Measurements from ENCODE around the gene GCC2. TPM values are rescaled to one million over a fixed set of nuclear protein-coding genes. Genes with fewer than 3 reads are reported as not detected.
"Not testable (repeated sequence)": the region's sequence is repeated elsewhere in the genome, so short reads cannot be mapped to it uniquely, and the experiment has no call there.

GCC2 gene
- total RNA-seq, 1 donor from 2014 or later, result 53.9 TPM

DNA sequence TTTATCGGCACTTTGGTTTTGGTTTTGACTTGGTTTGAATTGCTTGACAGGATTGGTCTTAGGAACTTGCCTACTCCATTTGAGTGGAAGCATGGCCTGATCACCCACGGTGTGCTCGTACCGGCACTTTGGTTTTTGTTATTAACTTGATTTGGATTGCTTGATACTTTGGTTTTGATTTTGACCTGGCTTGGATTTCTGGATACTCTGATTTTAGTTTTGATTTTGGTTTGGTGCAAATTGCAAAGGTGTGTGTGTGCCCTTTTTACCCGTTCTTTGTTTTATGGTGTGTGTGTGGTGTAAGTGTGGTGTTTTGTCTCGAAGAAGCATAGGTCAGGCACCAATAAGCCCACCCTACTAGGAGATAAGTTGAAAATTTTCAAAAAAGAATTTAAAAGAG is 75.7 kb downstream of the GCC2 start:
- H3K27ac ChIP-seq (ENCODE audit: low read depth, low read length); H3K9me3 Mint-ChIP-seq (ENCODE audit: unreplicated experiment); H3K36me3 ChIP-seq (ENCODE audit: insufficient read depth, low read length); H3K4me3 Mint-ChIP-seq (ENCODE audit: unreplicated experiment); H3K27me3 ChIP-seq (ENCODE audit: insufficient read depth, low read length); H3K27ac Mint-ChIP-seq (ENCODE audit: unreplicated experiment); H3K27me3 Mint-ChIP-seq (ENCODE audit: low read depth, unreplicated experiment); H2AFZ ChIP-seq (ENCODE audit: low read depth, low read length); H4K20me1 ChIP-seq (ENCODE audit: insufficient read depth, low read length); H3K9ac ChIP-seq (ENCODE audit: low read length); FAIRE-seq; DNase-seq (ENCODE audit: low read depth); H3K9me3 ChIP-seq (ENCODE audit: insufficient read depth, low read depth, low read length); H3K4me2 ChIP-seq (ENCODE audit: low read length); H3K4me1 Mint-ChIP-seq (ENCODE audit: low read depth, unreplicated experiment); H3K4me3 ChIP-seq (ENCODE audit: insufficient read depth, low read depth, low read length); H3K4me1 ChIP-seq (ENCODE audit: insufficient read depth, low read length); H3K36me3 Mint-ChIP-seq (ENCODE audit: low read depth, unreplicated experiment); H3K79me2 ChIP-seq (ENCODE audit: insufficient read depth, low read length): not testable (repeated sequence)

DNA sequence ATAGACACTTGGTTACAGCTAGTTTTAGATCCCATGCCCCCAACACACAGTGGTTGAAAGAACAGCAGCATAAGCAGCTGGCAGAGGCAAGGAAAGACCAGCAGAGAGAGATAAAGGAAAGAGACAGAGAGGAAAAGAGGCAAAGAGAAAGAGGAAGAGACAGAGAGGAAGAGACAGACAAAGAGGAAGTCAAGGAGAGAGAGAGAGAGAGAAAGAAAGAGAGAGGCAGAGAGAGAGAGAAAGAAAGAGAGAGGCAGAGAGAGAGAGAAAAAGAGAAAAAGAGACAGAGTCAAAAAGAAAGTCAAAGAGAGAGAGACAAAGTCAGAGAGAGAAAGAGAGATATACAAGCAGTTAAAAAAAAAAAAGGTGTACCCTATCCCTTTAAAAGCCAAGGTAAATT is 76.3 kb downstream of the GCC2 start:
- not testable (repeated sequence) for H3K4me1 Mint-ChIP-seq (ENCODE audit: low read depth, unreplicated experiment); H3K9me3 ChIP-seq (ENCODE audit: insufficient read depth, low read depth, low read length); H3K9me3 Mint-ChIP-seq (ENCODE audit: unreplicated experiment); H3K27ac ChIP-seq (ENCODE audit: low read depth, low read length); H3K36me3 ChIP-seq (ENCODE audit: insufficient read depth, low read length); H3K27me3 ChIP-seq (ENCODE audit: insufficient read depth, low read length); H3K27ac Mint-ChIP-seq (ENCODE audit: unreplicated experiment); H3K79me2 ChIP-seq (ENCODE audit: insufficient read depth, low read length); H3K9ac ChIP-seq (ENCODE audit: low read length); H3K4me3 ChIP-seq (ENCODE audit: insufficient read depth, low read depth, low read length); H4K20me1 ChIP-seq (ENCODE audit: insufficient read depth, low read length); H3K4me2 ChIP-seq (ENCODE audit: low read length); H2AFZ ChIP-seq (ENCODE audit: low read depth, low read length); H3K27me3 Mint-ChIP-seq (ENCODE audit: low read depth, unreplicated experiment); H3K4me1 ChIP-seq (ENCODE audit: insufficient read depth, low read length); DNase-seq (ENCODE audit: low read depth); FAIRE-seq; H3K36me3 Mint-ChIP-seq (ENCODE audit: low read depth, unreplicated experiment); H3K4me3 Mint-ChIP-seq (ENCODE audit: unreplicated experiment)

DNA sequence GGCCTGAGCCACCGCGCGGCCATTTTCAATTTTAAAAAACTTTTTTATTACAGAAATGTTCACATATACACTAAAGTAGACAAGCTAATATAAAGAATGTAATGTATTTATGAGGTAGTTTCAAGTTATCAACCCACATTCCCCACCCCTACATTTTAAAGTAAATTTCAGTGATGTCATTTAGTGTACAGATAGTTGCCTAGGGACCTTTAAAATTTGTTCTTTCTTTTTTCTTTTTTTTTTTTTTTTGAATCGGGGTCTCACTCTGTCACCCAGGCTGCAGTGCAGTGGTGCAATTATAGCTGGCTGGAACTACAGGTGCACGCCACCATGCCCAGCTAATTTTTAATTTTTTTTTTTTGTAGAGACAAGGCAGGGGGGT is 82.7 kb downstream of the GCC2 start:
- Histone ChIP-seq H3K4me3 (ENCODE audit: insufficient read depth, low read depth, low read length) (no peak overlapping the region), H3K79me2 (ENCODE audit: insufficient read depth, low read length) (peaks cover 21% of the 10 kb centered on the region), H3K9ac (ENCODE audit: low read length) (no peak overlapping the region), H3K4me2 (ENCODE audit: low read length) (no peak overlapping the region), H3K27me3 (ENCODE audit: insufficient read depth, low read length) (no peaks in the 10 kb centered on the region), H3K36me3 (ENCODE audit: insufficient read depth, low read length) (no peaks in the 10 kb centered on the region), H3K9me3 (ENCODE audit: insufficient read depth, low read depth, low read length) (no peaks in the 10 kb centered on the region), H2AFZ (ENCODE audit: low read depth, low read length) (no peak overlapping the region), H3K27ac (ENCODE audit: low read depth, low read length) (no peak overlapping the region), H4K20me1 (ENCODE audit: insufficient read depth, low read length) (peaks cover 20% of the 10 kb centered on the region), H3K4me1 (ENCODE audit: insufficient read depth, low read length) (peaks cover 10% of the 10 kb centered on the region)
- no peaks in the 10 kb centered on the region for H3K9me3 Mint-ChIP-seq (ENCODE audit: unreplicated experiment)
- H3K36me3 Mint-ChIP-seq (ENCODE audit: low read depth, unreplicated experiment), result peaks cover 7% of the 10 kb centered on the region
- H3K4me3 Mint-ChIP-seq (ENCODE audit: unreplicated experiment), result no peak overlapping the region
- FAIRE-seq (no peak), DNase-seq (ENCODE audit: low read depth) (no peak)
- no peaks in the 10 kb centered on the region for H3K27me3 Mint-ChIP-seq (ENCODE audit: low read depth, unreplicated experiment)
- TF ChIP-seq, protein P1, sequence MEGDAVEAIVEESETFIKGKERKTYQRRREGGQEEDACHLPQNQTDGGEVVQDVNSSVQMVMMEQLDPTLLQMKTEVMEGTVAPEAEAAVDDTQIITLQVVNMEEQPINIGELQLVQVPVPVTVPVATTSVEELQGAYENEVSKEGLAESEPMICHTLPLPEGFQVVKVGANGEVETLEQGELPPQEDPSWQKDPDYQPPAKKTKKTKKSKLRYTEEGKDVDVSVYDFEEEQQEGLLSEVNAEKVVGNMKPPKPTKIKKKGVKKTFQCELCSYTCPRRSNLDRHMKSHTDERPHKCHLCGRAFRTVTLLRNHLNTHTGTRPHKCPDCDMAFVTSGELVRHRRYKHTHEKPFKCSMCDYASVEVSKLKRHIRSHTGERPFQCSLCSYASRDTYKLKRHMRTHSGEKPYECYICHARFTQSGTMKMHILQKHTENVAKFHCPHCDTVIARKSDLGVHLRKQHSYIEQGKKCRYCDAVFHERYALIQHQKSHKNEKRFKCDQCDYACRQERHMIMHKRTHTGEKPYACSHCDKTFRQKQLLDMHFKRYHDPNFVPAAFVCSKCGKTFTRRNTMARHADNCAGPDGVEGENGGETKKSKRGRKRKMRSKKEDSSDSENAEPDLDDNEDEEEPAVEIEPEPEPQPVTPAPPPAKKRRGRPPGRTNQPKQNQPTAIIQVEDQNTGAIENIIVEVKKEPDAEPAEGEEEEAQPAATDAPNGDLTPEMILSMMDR (IDR thresholded peaks at IDR 0.05; ENCODE audit: insufficient read depth, low read depth, low read length), result no peak
- TF ChIP-seq EZH2 (IDR thresholded peaks at IDR 0.05; ENCODE audit: insufficient read depth, low read length), result no peak
- H3K27ac Mint-ChIP-seq (ENCODE audit: unreplicated experiment), result no peak overlapping the region
- peaks cover 7% of the 10 kb centered on the region for H3K4me1 Mint-ChIP-seq (ENCODE audit: low read depth, unreplicated experiment)
